ENCODE data around the gene C15orf61. TPM values are rescaled to one million over a fixed set of nuclear protein-coding genes. Genes with fewer than 3 reads are reported as not detected.
A peak's percentile ranks its signal among the peaks of the same experiment; 100 is the strongest.

Gene C15orf61
- total and polyA plus RNA-seq, 8 donors, result 1.7 to 5.2 (median 2.8) TPM

DNA sequence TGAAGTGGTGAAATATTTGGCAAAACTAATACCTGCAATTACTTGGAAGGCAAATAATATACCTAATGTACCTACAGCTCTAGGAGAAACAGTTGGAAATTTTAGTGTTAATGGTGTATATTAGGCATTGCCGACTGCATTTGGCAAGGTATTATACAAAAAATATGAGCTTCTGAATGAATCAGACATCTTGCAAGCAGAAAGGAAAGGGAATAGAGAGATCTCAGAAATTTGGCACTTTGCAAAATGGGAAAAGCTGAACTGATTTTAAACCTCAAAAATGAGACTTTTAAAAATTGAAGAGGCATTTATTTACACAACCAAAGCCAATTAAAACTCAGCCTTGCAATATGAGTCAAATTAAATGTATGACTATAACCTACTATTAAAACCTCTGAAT is 40.2 kb upstream of the C15orf61 start:
- H3K9me3 ChIP-seq, result no peaks in the 10 kb centered on the region
- FAIRE-seq (no peak), DNase-seq (no peak), ATAC-seq (no peak)
- 57 to 79% methylated on average over 1 of the region's 1 CpG for WGBS, 2 donors
- no peak overlapping the region for H3K4me3 ChIP-seq
- no peak overlapping the region for H3K27ac ChIP-seq
- intact Hi-C loops (cut with DNase I), result no loop called here
- H3K27me3 ChIP-seq, result no peaks in the 10 kb centered on the region
- TF ChIP-seq CTCF (IDR thresholded peaks at IDR 0.05), result no peak
- no peaks in the 10 kb centered on the region for H3K4me1 ChIP-seq
- no peaks in the 10 kb centered on the region for H3K36me3 ChIP-seq

DNA sequence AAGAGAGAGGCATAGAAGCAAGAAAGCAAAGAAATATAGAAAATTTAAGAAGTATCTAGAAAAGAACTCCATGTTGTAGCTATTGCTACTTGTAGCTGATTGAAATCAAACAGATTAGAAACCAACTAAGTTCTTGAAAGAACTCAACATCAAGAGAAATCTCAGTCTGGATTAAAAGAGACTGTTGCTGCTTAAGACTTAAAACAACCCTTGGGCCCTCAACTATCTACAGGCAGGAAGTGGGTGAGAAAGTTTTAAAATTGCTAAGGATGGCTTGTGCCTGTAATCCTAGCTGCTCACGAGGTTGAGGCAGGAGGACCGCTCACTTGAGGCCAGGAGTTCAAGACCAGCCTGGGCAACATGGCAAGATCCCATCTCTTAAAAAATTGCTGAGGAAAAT is 39.3 kb upstream of the C15orf61 start:
- FAIRE-seq (no peak), ATAC-seq (no peak), DNase-seq (no peak)
- Histone ChIP-seq H3K36me3 (no peaks in the 10 kb centered on the region), H3K27ac (no peak overlapping the region), H3K9me3 (no peaks in the 10 kb centered on the region), H3K27me3 (no peaks in the 10 kb centered on the region), H3K4me3 (no peak overlapping the region), H3K4me1 (no peaks in the 10 kb centered on the region)
- intact Hi-C loops (cut with DNase I), result no loop called here
- 96 to 99% methylated on average over 2 of the region's 2 CpGs for WGBS, 2 donors
- TF ChIP-seq CTCF (IDR thresholded peaks at IDR 0.05), result no peak

GRCh38 chr15:67495585-67495984 is 25.3 kb upstream of the C15orf61 start:
- 98 to 100% methylated on average over 1 of the region's 1 CpG for WGBS, 2 donors
- Histone ChIP-seq H3K36me3 (no peaks in the 10 kb centered on the region), H3K4me3 (no peak overlapping the region), H3K27me3 (no peaks in the 10 kb centered on the region), H3K27ac (no peak overlapping the region), H3K9me3 (no peaks in the 10 kb centered on the region), H3K4me1 (no peaks in the 10 kb centered on the region)
- no peak for ATAC-seq
- intact Hi-C loops (cut with DNase I), result no loop called here
- FAIRE-seq, result no peak
- DNase-seq, result no peak
- TF ChIP-seq CTCF (IDR thresholded peaks at IDR 0.05), result no peak

DNA sequence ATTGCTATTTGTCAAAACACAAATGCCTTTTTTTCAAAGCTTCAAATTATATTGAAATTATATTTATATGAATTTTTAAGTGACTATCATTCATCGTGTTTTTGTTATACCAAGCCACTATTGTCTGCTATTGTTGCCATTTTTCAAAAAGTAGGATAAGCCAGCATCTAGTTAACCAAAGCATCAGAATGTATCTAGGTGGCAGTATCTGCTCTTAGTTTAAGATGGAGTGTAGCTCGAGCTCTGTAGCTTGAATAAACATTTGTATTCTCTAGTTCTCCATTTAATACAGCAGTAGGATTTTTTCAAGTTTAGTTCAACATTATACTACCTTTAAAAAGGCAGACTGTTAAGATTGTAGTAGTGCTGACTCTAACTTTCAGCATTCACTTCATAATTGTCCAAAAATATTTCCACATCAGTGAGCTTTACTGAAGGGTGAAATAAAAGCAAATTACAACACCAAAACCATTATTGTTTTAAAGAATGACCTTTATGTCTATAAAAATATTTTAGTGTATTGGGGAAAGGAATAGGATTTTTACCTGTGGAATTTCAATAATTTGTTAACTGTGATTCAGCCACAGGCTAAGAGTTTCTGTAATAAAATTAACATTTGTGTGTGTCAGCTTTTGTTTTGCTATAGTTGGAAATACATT is 19.6 kb upstream of the C15orf61 start:
- Histone ChIP-seq H3K9me3 (no peaks in the 10 kb centered on the region), H3K4me1 (no peaks in the 10 kb centered on the region), H3K27ac (no peak overlapping the region), H3K36me3 (no peaks in the 10 kb centered on the region), H3K27me3 (no peaks in the 10 kb centered on the region), H3K4me3 (no peak overlapping the region)
- FAIRE-seq (peak; percentile 78), ATAC-seq (peak in 3 of 4 donors; percentile 73 to 76 (median 76)), DNase-seq (no peak)
- 14% methylated on average over 2 of the region's 2 CpGs for WGBS, 2 donors
- intact Hi-C loops (cut with DNase I), result no loop called here
- TF ChIP-seq CTCF (IDR thresholded peaks at IDR 0.05), result no peak

- H3K4me3 ChIP-seq, result no peak overlapping the region
- FAIRE-seq, result no peak
- peak in 2 of 4 donors; percentile 31 to 43 for ATAC-seq
- H3K9me3 ChIP-seq, result no peaks in the 10 kb centered on the region
- no peaks in the 10 kb centered on the region for H3K4me1 ChIP-seq
- 60 to 61% methylated on average over 13 of the region's 13 CpGs for WGBS, 2 donors
- H3K36me3 ChIP-seq, result no peaks in the 10 kb centered on the region
- intact Hi-C loops (cut with DNase I), result no loop called here
- DNase-seq, result no peak
- no peak for TF ChIP-seq CTCF (IDR thresholded peaks at IDR 0.05)
- H3K27me3 ChIP-seq, result no peaks in the 10 kb centered on the region
- H3K27ac ChIP-seq, result no peak overlapping the region
These were observed 19.0 kb upstream of the C15orf61 start for GRCh38 chr15:67501836-67502461.

Data from pancreas (tissue), 10 donors.